Stimulated activated CD4-positive, alpha-beta T cell treated with anti-CD3 and anti-CD28 coated beads, Interleukin-12 subunit alpha, Interleukin-12 subunit beta, amount 100 ng/mL, for 24 hours (primary cell): Measurements from ENCODE around the gene TSPAN2.

Source experiments
- DNase-seq, 2 experiments: peaks; one replicate each; pipeline ENCODE4 v3.0.0-alpha.2; 2020; ENCODE audit warnings: low read depth in 2 of 2

TSPAN2 gene

GRCh38 chr1:115089420-115090185 is at the start of gene TSPAN2:
TSS of gene TSPAN2 (minus strand) at chr1:115089503. CDS start at chr1:115089432, 71 bp downstream.
- DNase-seq = peak in 1 of 2 experiments; percentile 18

GRCh38 chr1:115138973-115139372 is 49.7 kb upstream of the TSPAN2 start:
- peak; percentile 25 to 47 for DNase-seq

GRCh38 chr1:115138271-115138670 is 49.0 kb upstream of the TSPAN2 start:
- DNase-seq = no peak

GRCh38 chr1:115137191-115137590 is 47.9 kb upstream of the TSPAN2 start:
- no peak for DNase-seq

GRCh38 chr1:115136706-115137105 is 47.4 kb upstream of the TSPAN2 start:
- DNase-seq = no peak

- no peak for DNase-seq
Observed at GRCh38 chr1:115136106-115136505, 46.8 kb upstream of the TSPAN2 start.

- no peak for DNase-seq
Observed at GRCh38 chr1:115135681-115136080, 46.4 kb upstream of the TSPAN2 start.

GRCh38 chr1:115134850-115135480 is 45.7 kb upstream of the TSPAN2 start:
- no peak for DNase-seq

- no peak for DNase-seq
Observed at GRCh38 chr1:115134231-115134630, 44.9 kb upstream of the TSPAN2 start.

GRCh38 chr1:115133440-115133839 is 44.1 kb upstream of the TSPAN2 start:
- no peak for DNase-seq

- DNase-seq = no peak
Observed at GRCh38 chr1:115130786-115131185, 41.5 kb upstream of the TSPAN2 start.

GRCh38 chr1:115129071-115129640 is 39.9 kb upstream of the TSPAN2 start:
- DNase-seq = no peak

- no peak for DNase-seq
Observed at GRCh38 chr1:115127539-115127938, 38.2 kb upstream of the TSPAN2 start.

GRCh38 chr1:115126516-115126915 is 37.2 kb upstream of the TSPAN2 start:
- no peak for DNase-seq

- no peak for DNase-seq
Observed at GRCh38 chr1:115123116-115123515, 33.8 kb upstream of the TSPAN2 start.

GRCh38 chr1:115121793-115122192 is 32.5 kb upstream of the TSPAN2 start:
- DNase-seq = no peak

- DNase-seq = no peak
Observed at GRCh38 chr1:115120296-115120695, 31.0 kb upstream of the TSPAN2 start.

GRCh38 chr1:115118611-115119010 is 29.3 kb upstream of the TSPAN2 start:
- DNase-seq = no peak

- DNase-seq = no peak
Observed at GRCh38 chr1:115118086-115118485, 28.8 kb upstream of the TSPAN2 start.

GRCh38 chr1:115117298-115117697 is 28.0 kb upstream of the TSPAN2 start:
- DNase-seq = no peak

- no peak for DNase-seq
Observed at GRCh38 chr1:115116512-115116911, 27.2 kb upstream of the TSPAN2 start.

- no peak for DNase-seq
Observed at GRCh38 chr1:115115521-115116161, 26.3 kb upstream of the TSPAN2 start.

GRCh38 chr1:115114308-115114707 is 25.0 kb upstream of the TSPAN2 start:
- DNase-seq = no peak
